Kidney tubule cell (primary cell): ENCODE data around the gene TP63.

ENCODE experiments used
- DNase-seq: peaks from one replicate; pipeline ENCODE4 v3.0.0-alpha.2; 2018; ENCODE audit warnings: low spot score

TP63 gene

DNA sequence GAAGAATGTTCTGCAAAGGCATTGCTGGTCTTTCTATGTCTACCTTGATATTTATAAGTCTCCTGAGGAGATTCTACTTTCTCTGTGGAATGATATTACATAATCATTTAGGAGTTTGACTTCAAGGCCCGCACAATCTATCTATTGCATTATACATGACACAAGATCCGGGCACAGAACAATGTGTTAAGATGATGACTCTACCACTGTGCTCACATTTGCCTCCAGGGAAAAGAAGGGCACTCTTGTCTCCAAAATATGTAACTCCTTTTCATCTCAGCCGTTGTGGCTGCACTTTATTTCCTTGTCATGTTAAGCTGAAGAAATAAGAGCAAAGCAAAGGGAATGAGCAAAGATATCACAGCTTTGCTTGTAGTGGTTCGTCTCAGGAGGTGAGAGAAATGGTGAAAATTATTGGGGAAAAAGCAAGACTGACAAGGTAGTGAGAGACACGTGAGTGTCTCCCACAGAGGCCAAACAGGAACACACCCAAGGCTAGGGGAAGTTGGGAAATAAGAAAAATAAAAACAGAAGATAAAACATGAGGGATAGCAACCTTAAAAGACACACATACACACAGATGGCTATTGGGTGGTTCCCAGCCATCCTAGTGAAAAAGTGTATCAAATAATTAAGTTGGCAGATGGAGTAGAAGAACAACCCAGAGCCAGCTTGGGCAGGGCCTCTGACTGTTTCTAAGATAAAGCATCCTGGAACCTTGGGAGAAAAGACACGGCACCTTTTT is 305.2 kb downstream of the TP63 start:
- no peak for DNase-seq

DNA sequence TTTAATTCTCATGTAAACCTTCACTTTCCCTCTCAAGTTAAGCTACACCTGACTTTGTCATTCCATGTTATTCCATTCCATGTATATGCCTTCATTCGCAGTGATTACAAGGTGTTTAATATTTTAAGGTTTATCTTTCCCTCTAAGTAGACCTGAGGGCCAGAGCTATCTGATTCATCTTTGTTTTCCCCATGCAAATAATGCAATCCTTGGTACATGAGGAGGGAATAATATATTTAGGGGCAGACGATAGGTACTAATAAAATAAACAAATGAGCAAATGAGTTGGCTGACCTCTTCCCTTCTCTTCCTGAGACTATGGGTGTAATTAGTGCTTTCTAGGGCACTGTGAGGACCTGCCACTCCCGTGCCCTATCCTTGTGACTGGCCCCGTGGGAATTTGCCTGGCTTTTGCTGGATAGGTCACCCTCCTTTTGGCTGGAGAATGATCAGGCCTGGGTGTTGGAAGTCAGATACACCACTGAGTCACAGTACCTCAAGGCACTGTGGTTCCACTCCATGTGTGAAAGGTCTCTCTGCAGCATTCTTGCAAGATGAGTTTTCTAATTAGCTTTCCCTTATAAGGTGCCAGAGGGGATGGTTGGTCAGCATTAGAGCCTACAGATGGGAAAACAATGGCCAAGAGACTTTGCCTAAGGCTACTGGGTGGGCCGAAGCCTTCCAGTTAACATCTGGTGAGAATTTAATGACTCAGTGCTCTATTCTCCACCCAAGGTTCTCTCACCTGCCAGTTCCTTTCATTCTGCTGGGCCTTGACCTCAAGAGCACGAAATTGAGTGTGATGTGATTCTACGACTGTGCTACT is 306.3 kb downstream of the TP63 start:
- DNase-seq = peak; percentile 100

DNA sequence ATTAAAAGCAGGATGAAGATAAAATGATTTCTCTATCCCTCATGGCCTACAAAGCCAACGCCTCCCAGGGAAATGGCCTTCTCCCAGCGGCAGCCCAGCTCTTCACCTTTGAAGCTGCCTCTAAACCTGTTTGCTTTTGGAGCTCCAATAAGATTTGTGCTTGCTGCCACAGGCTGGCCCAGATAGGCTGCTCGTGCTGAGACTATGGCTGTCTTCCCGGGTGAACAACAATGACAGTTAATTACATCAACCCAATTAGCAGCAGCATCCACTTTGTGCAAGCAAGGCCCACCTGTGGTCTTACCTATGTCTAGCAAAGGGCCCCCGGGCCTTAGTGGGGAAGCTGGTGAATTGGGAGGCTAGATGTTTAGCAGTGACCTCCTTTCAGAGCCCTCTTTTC is 309.9 kb downstream of the TP63 start:
- no peak for DNase-seq

DNA sequence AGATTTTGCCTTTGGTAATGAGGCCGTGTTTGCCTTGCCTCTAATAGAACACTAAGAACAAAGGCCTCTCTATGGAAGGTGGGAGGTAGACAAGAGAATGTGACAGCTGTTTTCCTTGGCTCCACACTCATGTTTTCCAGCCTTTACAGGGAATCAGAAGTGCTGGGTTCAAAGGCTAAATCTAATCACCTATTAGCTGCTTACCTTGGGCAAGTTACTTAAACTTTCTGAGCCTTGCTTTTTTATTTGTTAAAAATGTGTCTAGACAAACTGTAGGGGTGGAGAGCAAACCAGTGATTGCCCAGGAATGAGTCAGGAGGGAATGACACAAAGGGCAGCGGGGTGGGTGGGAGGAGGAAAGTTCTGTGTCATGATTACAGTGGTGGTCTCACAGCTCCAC is 310.5 kb downstream of the TP63 start:
- DNase-seq = peak; percentile 81

DNA sequence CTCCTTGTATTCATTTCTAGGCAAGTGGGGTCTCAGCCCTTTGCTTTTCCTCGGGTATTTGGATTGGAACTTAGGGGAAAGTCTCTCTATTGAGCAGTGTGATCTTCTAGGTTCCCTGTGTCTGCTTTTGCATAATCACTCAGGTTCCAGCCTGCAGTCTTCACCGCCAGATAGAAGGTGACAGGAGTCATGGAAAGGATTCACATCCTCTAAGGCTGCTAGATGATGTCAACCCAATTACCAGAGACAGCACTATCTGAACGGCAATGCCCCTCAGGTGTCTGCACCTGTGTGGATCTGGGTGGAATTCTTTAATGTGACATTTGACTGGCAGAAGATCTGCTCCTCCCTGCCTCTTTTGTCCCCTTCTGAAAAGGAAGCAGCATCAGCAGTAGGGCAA is 311.8 kb downstream of the TP63 start:
- DNase-seq = no peak

DNA sequence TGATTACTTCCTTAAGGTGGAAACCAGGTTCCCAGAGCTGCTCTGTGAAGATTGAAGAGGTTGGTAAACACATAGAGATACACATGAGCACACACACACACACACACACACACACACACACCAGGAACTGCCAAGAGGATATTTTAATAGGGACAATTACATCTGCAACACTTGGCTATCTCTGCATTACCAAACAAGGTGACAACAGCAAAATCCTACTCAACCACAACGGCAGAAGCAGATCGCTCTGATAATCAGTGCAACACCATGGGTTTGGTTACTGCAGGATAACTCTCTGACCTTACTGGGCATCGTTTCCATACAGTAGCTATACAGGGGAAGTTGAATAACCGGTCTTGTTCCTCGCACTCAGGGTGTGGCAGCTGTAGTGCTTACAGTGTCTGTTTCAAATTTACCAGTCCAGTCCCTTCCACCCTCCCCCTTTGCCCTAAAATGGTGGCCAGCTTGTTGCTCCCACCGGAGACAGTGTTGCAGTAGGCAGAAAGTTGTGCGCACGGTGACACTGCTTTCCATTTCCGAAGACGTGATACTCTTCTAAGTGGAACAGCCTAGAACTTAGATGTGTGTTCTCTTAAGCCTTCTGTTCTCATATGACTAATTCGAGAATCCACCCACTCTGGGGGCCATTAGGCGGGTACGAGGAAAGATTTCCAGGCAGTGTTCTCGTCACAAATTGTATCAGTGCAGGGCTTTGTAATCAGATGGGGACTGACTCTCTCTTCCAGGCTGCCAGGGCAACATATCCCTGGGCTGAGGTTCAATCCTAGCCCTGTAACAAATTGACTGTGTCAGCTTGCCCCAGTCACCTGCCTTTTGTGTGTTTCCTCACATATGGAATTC is 313.3 kb downstream of the TP63 start:
- DNase-seq = peak; percentile 30

DNA sequence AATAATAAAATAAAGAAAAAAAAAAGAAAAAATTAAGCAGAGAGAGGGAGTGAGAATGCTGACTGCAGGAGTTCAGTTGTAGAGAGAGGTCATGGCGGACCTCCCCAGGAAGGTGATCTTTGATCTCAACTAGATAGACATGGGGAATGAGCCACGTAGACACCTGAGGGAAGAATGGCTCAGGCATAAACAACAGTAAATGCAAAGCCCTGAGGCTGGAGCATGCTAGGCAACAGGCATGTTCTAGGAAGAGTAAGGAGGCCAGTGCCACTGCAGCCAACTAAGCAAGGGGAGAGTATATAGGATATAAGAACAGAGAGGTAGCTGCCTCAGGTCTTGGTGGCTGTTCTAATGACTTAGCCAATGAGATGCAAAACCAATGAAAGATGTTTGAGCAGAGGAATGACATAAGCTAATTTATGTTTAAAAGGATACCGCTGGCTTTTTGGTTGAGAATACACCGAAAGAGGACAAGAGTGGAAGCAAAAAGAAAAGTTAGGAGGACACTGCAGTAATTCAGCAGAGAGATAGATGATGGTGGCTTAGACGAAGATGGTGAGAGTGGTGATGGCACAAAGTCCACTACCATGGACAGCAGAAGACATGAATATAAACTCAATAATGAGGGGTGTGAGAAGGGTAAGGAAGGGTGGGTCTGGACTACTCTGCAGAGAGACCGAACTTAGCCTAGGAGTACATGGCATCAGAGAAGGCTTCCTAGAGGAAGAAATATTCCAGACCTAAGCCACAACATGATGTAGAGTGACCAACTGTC is 314.9 kb downstream of the TP63 start:
- DNase-seq = no peak
